ENCODE data around the gene FHOD3.

DNA sequence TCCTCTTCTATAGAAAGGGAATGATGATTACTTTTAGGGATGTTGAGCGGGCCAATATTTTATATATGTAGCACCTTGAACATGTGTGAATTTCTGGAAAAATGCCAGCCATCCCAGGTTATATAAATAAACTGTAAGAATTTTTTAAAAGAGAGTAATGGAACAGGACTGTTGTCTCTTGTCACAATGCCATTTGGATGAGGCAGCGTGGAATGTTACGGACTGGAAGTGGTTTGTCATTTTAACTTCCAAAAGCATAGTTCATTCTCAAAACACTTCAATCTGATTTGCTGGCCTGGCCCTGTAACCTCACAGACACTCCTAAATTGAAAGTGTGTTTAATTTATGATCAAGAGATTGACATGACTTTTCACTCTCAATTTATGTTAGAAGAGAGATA lies 460.5 kb downstream of the FHOD3 start:
- TF ChIP-seq, protein P1, sequence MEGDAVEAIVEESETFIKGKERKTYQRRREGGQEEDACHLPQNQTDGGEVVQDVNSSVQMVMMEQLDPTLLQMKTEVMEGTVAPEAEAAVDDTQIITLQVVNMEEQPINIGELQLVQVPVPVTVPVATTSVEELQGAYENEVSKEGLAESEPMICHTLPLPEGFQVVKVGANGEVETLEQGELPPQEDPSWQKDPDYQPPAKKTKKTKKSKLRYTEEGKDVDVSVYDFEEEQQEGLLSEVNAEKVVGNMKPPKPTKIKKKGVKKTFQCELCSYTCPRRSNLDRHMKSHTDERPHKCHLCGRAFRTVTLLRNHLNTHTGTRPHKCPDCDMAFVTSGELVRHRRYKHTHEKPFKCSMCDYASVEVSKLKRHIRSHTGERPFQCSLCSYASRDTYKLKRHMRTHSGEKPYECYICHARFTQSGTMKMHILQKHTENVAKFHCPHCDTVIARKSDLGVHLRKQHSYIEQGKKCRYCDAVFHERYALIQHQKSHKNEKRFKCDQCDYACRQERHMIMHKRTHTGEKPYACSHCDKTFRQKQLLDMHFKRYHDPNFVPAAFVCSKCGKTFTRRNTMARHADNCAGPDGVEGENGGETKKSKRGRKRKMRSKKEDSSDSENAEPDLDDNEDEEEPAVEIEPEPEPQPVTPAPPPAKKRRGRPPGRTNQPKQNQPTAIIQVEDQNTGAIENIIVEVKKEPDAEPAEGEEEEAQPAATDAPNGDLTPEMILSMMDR (IDR thresholded peaks at IDR 0.05): no peak
- no peak for TF ChIP-seq POLR2A (IDR thresholded peaks at IDR 0.05)
